H1 (cell line): ENCODE data around the gene TIMM10B. TPM values are rescaled to one million over a fixed set of nuclear protein-coding genes. Genes with fewer than 3 reads are reported as not detected.

Source experiments
- CTCF ChIA-PET: fragments of 300-600 bp; sonication (Branson Sonifier 250); formaldehyde crosslinking; loops from one replicate; lab custom pipeline; 2021; ENCODE audit not compliant: partially characterized antibody; lab: Charles Lee
- POLR2A ChIA-PET: fragments of 300-600 bp; sonication (Branson Sonifier 250); formaldehyde crosslinking; loops from one replicate; lab custom pipeline; 2021; ENCODE audit warnings: inconsistent platforms; ENCODE audit not compliant: partially characterized antibody; lab: Charles Lee
- DNase-seq, 2 experiments: peaks; one replicate each; pipeline versions ENCODE4 v3.0.0 to v3.0.0-alpha.2; 2010 to 2022; ENCODE audit warnings: low spot score in 2 of 2, low read depth in 1 of 2, mixed read lengths in 1 of 2
- FAIRE-seq: peaks from 2 replicates; lab custom pipeline; 2011; peaks lifted over from hg19 to GRCh38; lab: Jason Lieb, UNC
- H2AFZ ChIP-seq: 2 replicates; pipeline ENCODE4 v1.8.1; 2012; ENCODE audit warnings: low read length, inconsistent platforms
- H2AK5ac ChIP-seq: 2 replicates; pipeline ENCODE4 v1.6.1; 2013; ENCODE audit warnings: low read depth, low read length
- H2BK120ac ChIP-seq: replicated peaks from 2 replicates; pipeline ENCODE3; 2013; ENCODE audit warnings: low read depth, low read length, inconsistent platforms
- H2BK12ac ChIP-seq: 2 replicates; pipeline ENCODE4 v1.6.1; 2013; ENCODE audit warnings: low read depth, low read length
- H2BK15ac ChIP-seq: 2 replicates; pipeline ENCODE4 v1.6.1; 2013; ENCODE audit warnings: low read length
- H2BK20ac ChIP-seq: 2 replicates; pipeline ENCODE4 v1.6.1; 2013; ENCODE audit warnings: low read length
- H2BK5ac ChIP-seq: 2 replicates; pipeline ENCODE4 v1.6.1; 2013; ENCODE audit warnings: low read depth, low read length
- H3K14ac ChIP-seq: 2 replicates; pipeline ENCODE4 v1.6.1; 2013; ENCODE audit warnings: inconsistent platforms; ENCODE audit not compliant: insufficient read length
- H3K18ac ChIP-seq: 2 replicates; pipeline ENCODE4 v1.6.1; 2013; ENCODE audit warnings: low read length; ENCODE audit errors: extremely low read depth
- H3K23ac ChIP-seq: 2 replicates; pipeline ENCODE4 v1.6.1; 2013; ENCODE audit warnings: inconsistent platforms; ENCODE audit not compliant: insufficient read length
- H3K23me2 ChIP-seq: 2 replicates; pipeline ENCODE4 v1.6.1; 2013; ENCODE audit warnings: low read depth, low read length
- H3K27ac ChIP-seq: 2 replicates; pipeline ENCODE4 v1.6.1; 2011; ENCODE audit warnings: low read depth, low read length, inconsistent platforms
- H3K27me3 ChIP-seq, 4 experiments: replicated peaks in 1 of 4; 1 replicate in 1 of 4; 2 replicates in 3 of 4; pipeline versions ENCODE4 v1.6.1 to v1.8.1; 2011 to 2013; ENCODE audit warnings: low read length in 3 of 4, mild to moderate bottlenecking in 3 of 4, inconsistent platforms in 2 of 4, mixed read lengths in 2 of 4, moderate library complexity in 1 of 4; ENCODE audit not compliant: control insufficient read depth in 3 of 4, insufficient read depth in 3 of 4; ENCODE audit errors: extremely low read depth in 1 of 4
- H3K36me3 ChIP-seq, 4 experiments: 2 replicates each; pipeline versions ENCODE4 v1.6.1 to v1.8.1; 2011 to 2013; ENCODE audit warnings: mild to moderate bottlenecking in 4 of 4, low read length in 3 of 4, moderate library complexity in 2 of 4, control low read depth in 1 of 4, inconsistent platforms in 1 of 4; ENCODE audit not compliant: insufficient read depth in 4 of 4, control insufficient read depth in 2 of 4
- H3K4ac ChIP-seq: replicated peaks from 2 replicates; pipeline ENCODE3; 2013; ENCODE audit warnings: low read length, low read depth, mixed read lengths, inconsistent platforms; ENCODE audit not compliant: insufficient read length
- H3K4me1 ChIP-seq, 4 experiments: replicated peaks in 1 of 4; 1 replicate in 1 of 4; 2 replicates in 3 of 4; pipeline versions ENCODE4 v1.6.1 to v1.8.1; 2011 to 2013; ENCODE audit warnings: low read length in 3 of 4, inconsistent platforms in 2 of 4, mixed read lengths in 1 of 4; ENCODE audit not compliant: insufficient read depth in 4 of 4, control insufficient read depth in 3 of 4
- H3K4me2 ChIP-seq, 2 experiments: 2 replicates each; pipeline versions ENCODE4 v1.6.1 to v1.8.1; 2011 to 2013; ENCODE audit warnings: low read depth in 2 of 2, low read length in 2 of 2, control low read depth in 1 of 2, inconsistent platforms in 1 of 2, mild to moderate bottlenecking in 1 of 2; ENCODE audit not compliant: insufficient read depth in 1 of 2
- H3K4me3 ChIP-seq, 4 experiments: fragments of 200-600, 300-600 bp in 1 of 4; sonication (generic), shearing (Covaris generic), sonication (Bioruptor Twin) in 1 of 4; 2 replicates each; pipeline versions ENCODE4 v1.5.1 to v1.8.1; 2011 to 2016; ENCODE audit warnings: low read length in 4 of 4, low read depth in 3 of 4, control low read depth in 2 of 4, inconsistent platforms in 2 of 4, mild to moderate bottlenecking in 2 of 4, mixed read lengths in 1 of 4, moderate library complexity in 1 of 4; ENCODE audit not compliant: insufficient read depth in 2 of 4; ENCODE audit errors: extremely low read depth in 1 of 4
- H3K56ac ChIP-seq: replicated peaks from 2 replicates; pipeline ENCODE3; 2013; ENCODE audit warnings: low read depth, mild to moderate bottlenecking, mixed read lengths, low read length, inconsistent platforms; ENCODE audit not compliant: insufficient read length
- H3K79me1 ChIP-seq: 2 replicates; pipeline ENCODE4 v1.6.1; 2013; ENCODE audit warnings: low read depth, low read length, control low read depth
- H3K79me2 ChIP-seq, 2 experiments: 2 replicates each; pipeline versions ENCODE4 v1.6.1 to v1.8.1; 2012 to 2013; ENCODE audit warnings: low read length in 2 of 2, mild to moderate bottlenecking in 2 of 2, inconsistent platforms in 1 of 2; ENCODE audit not compliant: insufficient read depth in 2 of 2, control insufficient read depth in 1 of 2
- H3K9ac ChIP-seq, 4 experiments: replicated peaks in 1 of 4; 1 replicate in 1 of 4; 2 replicates in 3 of 4; pipeline versions ENCODE4 v1.6.1 to v1.8.1; 2011 to 2013; ENCODE audit warnings: low read depth in 3 of 4, low read length in 3 of 4, control low read depth in 2 of 4, mild to moderate bottlenecking in 2 of 4, moderate library complexity in 2 of 4, inconsistent platforms in 1 of 4; ENCODE audit errors: extremely low read depth in 1 of 4
- H3K9me3 ChIP-seq, 2 experiments: 2 replicates each; pipeline versions ENCODE4 v1.6.1 to v1.8.1; 2012 to 2013; ENCODE audit warnings: mild to moderate bottlenecking in 2 of 2, moderate library complexity in 2 of 2, control low read depth in 1 of 2, inconsistent platforms in 1 of 2, low read depth in 1 of 2, low read length in 1 of 2, mixed read lengths in 1 of 2; ENCODE audit not compliant: insufficient read depth in 2 of 2
- H4K20me1 ChIP-seq, 2 experiments: replicated peaks in 1 of 2; 2 replicates each; pipeline versions ENCODE3 to v1.8.1; 2011 to 2013; ENCODE audit warnings: inconsistent platforms in 2 of 2, low read length in 2 of 2, mild to moderate bottlenecking in 1 of 2; ENCODE audit not compliant: insufficient read depth in 2 of 2, control insufficient read depth in 1 of 2
- H4K5ac ChIP-seq: 2 replicates; pipeline ENCODE4 v1.6.1; 2013; ENCODE audit warnings: low read length, low read depth, mixed read lengths, inconsistent platforms; ENCODE audit not compliant: insufficient read length
- H4K8ac ChIP-seq: 2 replicates; pipeline ENCODE4 v1.8.0; 2013; ENCODE audit warnings: mild to moderate bottlenecking, moderate library complexity, low read length, inconsistent platforms; ENCODE audit not compliant: insufficient read depth; ENCODE audit errors: extremely low read depth
- H4K91ac ChIP-seq: replicated peaks from 2 replicates; pipeline ENCODE3; 2013; ENCODE audit warnings: low read length, mixed read lengths, inconsistent platforms; ENCODE audit not compliant: insufficient read length
- CBX8 ChIP-seq: fragments of 300-800, 300-1000 bp; sonication (generic); IDR thresholded peaks from 2 replicates; pipeline ENCODE4 v1.7.1; 2016; ENCODE audit warnings: low read depth, low read length, borderline replicate concordance
- EGR1 ChIP-seq: IDR thresholded peaks from 2 replicates; pipeline ENCODE4 v1.6.1; 2011; ENCODE audit warnings: low read depth, low read length, borderline replicate concordance
- FOSL1 ChIP-seq: IDR thresholded peaks from 2 replicates; pipeline ENCODE4 v1.6.1; 2011; ENCODE audit warnings: mild to moderate bottlenecking, low read depth, low read length, moderate library complexity; ENCODE audit not compliant: insufficient read depth
- KDM5A ChIP-seq: fragments of 200-600 bp; IDR thresholded peaks from 2 replicates; pipeline ENCODE4 v1.7.1; 2012; ENCODE audit warnings: mild to moderate bottlenecking, low read length, inconsistent platforms, mixed read lengths
- RBBP5 ChIP-seq: IDR thresholded peaks from 2 replicates; pipeline ENCODE4 v1.7.1; 2012; ENCODE audit warnings: low read depth, mild to moderate bottlenecking, inconsistent platforms, low read length, moderate library complexity, borderline replicate concordance
- SIX5 ChIP-seq: IDR thresholded peaks from 2 replicates; pipeline ENCODE4 v1.6.1; 2011; ENCODE audit warnings: mild to moderate bottlenecking, low read depth, low read length
- SP1 ChIP-seq: IDR thresholded peaks from 2 replicates; pipeline ENCODE4 v1.6.1; 2011; ENCODE audit warnings: low read depth, low read length
- SP2 ChIP-seq: IDR thresholded peaks from 2 replicates; pipeline ENCODE4 v1.6.1; 2012; ENCODE audit warnings: mild to moderate bottlenecking, low read length, inconsistent platforms
- SP4 ChIP-seq: IDR thresholded peaks from 2 replicates; pipeline ENCODE4 v1.6.1; 2012; ENCODE audit warnings: low read length, inconsistent platforms
- SRF ChIP-seq: IDR thresholded peaks from 2 replicates; pipeline ENCODE4 v1.6.1; 2011; ENCODE audit warnings: mild to moderate bottlenecking, low read depth, low read length, moderate library complexity
- TCF12 ChIP-seq: IDR thresholded peaks from 2 replicates; pipeline ENCODE4 v1.6.1; 2011; ENCODE audit warnings: low read depth, mild to moderate bottlenecking, low read length
- YY1 ChIP-seq: IDR thresholded peaks from 2 replicates; pipeline ENCODE4 v1.6.1; 2011; ENCODE audit warnings: low read depth, mild to moderate bottlenecking, low read length
- ZNF274 ChIP-seq: IDR thresholded peaks from 2 replicates; pipeline ENCODE4 v1.7.0; 2012; ENCODE audit warnings: low read length, borderline replicate concordance; ENCODE audit errors: extremely low read depth
- WGBS, 2 experiments: shearing (Covaris generic) in 1 of 2; methylation state at CpG; one replicate each; pipeline versions ENCODE4 v1.1.6 to v1.1.7; 2013 to 2015; ENCODE audit warnings: low lambda C conversion rate in 2 of 2, mixed read lengths in 2 of 2, inconsistent platforms in 1 of 2, low coverage in 1 of 2, missing lambda C conversion rate in 1 of 2; ENCODE audit not compliant: insufficient replicate concordance in 2 of 2, insufficient coverage in 1 of 2, insufficient read length in 1 of 2; ENCODE audit errors: extremely low coverage in 1 of 2, missing lambda C conversion rate in 1 of 2; 5-methylcytosine and 5-hydroxymethylcytosine counted together
- polyA plus RNA-seq, 7 experiments: library from polyadenylated mRNA; depleted of rRNA in 3 of 7; stranded (reverse) in 5 of 7; unstranded in 2 of 7; fragments of >200 nt in 5 of 7; fragments of 200-250 nt in 2 of 7; gene quantifications; 1 replicate in 5 of 7; 2 replicates in 1 of 7; 4 replicates in 1 of 7; pipeline versions ENCODE4 v1.2.1 to v1.2.3, GENCODE V29; 2011 to 2013; ENCODE audit warnings: missing spikeins in 2 of 7, mixed read lengths in 2 of 7
- total RNA-seq: library from RNA; stranded (reverse); fragmentation: NEBNext Ultra II Directional; extraction: Animal tissue kit (Norgen Biotek cat#: 25700); gene quantifications from 2 replicates; pipeline ENCODE4 v1.2.1, GENCODE V29; 2021
- TF ChIP-seq, protein P1 (sequence below): IDR thresholded peaks from 2 replicates; pipeline ENCODE4 v1.6.1; 2011; ENCODE audit warnings: low read depth, mild to moderate bottlenecking, low read length; ENCODE audit not compliant: insufficient read depth

TIMM10B gene
- total and polyA plus RNA-seq, 2 of the 8 experiments (the other 6 are each of a cell fraction or from before 2014, with no cell fraction given), result 38.2 to 47.8 TPM

DNA sequence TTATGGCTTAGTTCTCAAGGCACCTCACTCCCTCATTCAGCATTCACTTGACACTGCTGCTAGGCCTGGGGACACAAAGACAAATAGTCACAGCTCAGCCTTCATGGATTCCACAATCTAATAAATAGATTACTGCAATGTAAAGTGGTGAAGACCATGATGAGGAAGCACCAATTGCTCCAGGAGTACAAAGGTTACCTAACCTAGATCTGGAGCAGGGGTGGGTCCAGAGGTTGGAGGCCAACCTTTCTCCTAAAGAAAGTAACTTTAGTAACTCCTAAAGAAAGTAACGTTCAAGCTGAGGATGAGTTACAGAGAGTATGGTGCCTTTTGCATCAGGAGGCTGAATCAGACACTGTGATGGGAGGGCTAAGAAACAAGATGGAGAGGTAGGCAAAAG lies 11.7 kb upstream of the TIMM10B start:
- Histone ChIP-seq H2AFZ (peak overlapping the region; percentile 68; the same call in 1 of the 2 replicates), H4K20me1 (peaks cover 0 to 2% of the 10 kb centered on the region in 2 experiments), H3K27ac (no peak overlapping the region), H3K4me3 (peak overlapping the region in 1 of 4 experiments; percentile 23; a peak in 1 of 8 replicates), H2BK20ac (no peak overlapping the region), H2BK12ac (no peak overlapping the region), H2BK5ac (peak overlapping the region; percentile 64), H3K23me2 (peaks cover 10% of the 10 kb centered on the region; the same call in 1 of the 2 replicates), H3K36me3 (no peaks in the 10 kb centered on the region; a peak in 1 of 8 replicates), H3K27me3 (no peaks in the 10 kb centered on the region; a peak in 1 of 7 replicates), H3K4ac (no peak overlapping the region), H4K91ac (no peak overlapping the region), H3K23ac (no peak overlapping the region), H4K8ac (no peak overlapping the region), H2BK15ac (peak overlapping the region; percentile 25; the same call in 1 of the 2 replicates), H4K5ac (no peak overlapping the region), H2AK5ac (peak overlapping the region; percentile 39; the same call in 1 of the 2 replicates), H3K18ac (no peak overlapping the region), H2BK120ac (no peak overlapping the region), H3K4me2 (peak overlapping the region; percentile 44 to 53; a peak in 2 of 4 replicates), H3K79me1 (no peaks in the 10 kb centered on the region), H3K9me3 (no peaks in the 10 kb centered on the region), H3K9ac (peak overlapping the region in 1 of 4 experiments; percentile 71; a peak in 2 of 7 replicates), H3K79me2 (no peaks in the 10 kb centered on the region), H3K4me1 (peaks cover 6 to 13% (median 9%) of the 10 kb centered on the region in 4 experiments), H3K14ac (no peak overlapping the region), H3K56ac (no peak overlapping the region)
- DNase-seq, result no peak
- POLR2A ChIA-PET, result interaction anchor here (1.2 to 1.3 kb wide), 2 partner anchors 12 to 79 kb away, joined by 3 read pairs; partner anchors contain the start of genes ARFIP2, SMPD1 and TIMM10B
- no peak for FAIRE-seq
- 96% methylated on average over 1 of the region's 1 CpG; no CpG with 5 or more reads in 1 of the 2 experiments for whole genome bisulfite sequencing, 2 experiments
- CTCF ChIA-PET, result interaction anchor here (0.8 to 3.4 kb wide), 14 partner anchors 10 to 107 kb away, joined by 3 to 26 read pairs (median 4); partner anchors contain the start of gene HPX
- TF ChIP-seq KDM5A, result no peak
- TF ChIP-seq SP2, result no peak
- TF ChIP-seq SRF, result no peak
- TF ChIP-seq ZNF274, result no peak
- TF ChIP-seq FOSL1, result no peak
- TF ChIP-seq RBBP5, result no peak
- TF ChIP-seq SIX5, result no peak
- TF ChIP-seq EGR1, result no peak
- no peak for TF ChIP-seq SP4
- no peak for TF ChIP-seq CBX8
- TF ChIP-seq YY1, result no peak
- TF ChIP-seq TCF12, result no peak
- TF ChIP-seq, protein P1, sequence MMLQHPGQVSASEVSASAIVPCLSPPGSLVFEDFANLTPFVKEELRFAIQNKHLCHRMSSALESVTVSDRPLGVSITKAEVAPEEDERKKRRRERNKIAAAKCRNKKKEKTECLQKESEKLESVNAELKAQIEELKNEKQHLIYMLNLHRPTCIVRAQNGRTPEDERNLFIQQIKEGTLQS, result no peak
- TF ChIP-seq SP1, result no peak
